Hypothalamus (tissue), 51 donors: ENCODE data around the gene SPP1.
A peak's percentile ranks its signal among the peaks of the same experiment; 100 is the strongest.
"Not testable (repeated sequence)": the region's sequence is repeated elsewhere in the genome, so short reads cannot be mapped to it uniquely, and the experiment has no call there.

Source experiments
- DNase-seq, 51 donors: peaks; one replicate each; lab custom pipeline; 2025; lab: John Stamatoyannopoulos, UW

The SPP1 gene

GRCh38 chr4:87985097-87985886, 9.8 kb downstream of the SPP1 start:
- peak in 44 of 51 donors; percentile 6 to 85 (median 56) for DNase-seq

- no peak for DNase-seq
These were observed 10.3 kb downstream of the SPP1 start for GRCh38 chr4:87985887-87986200.

- no peak for DNase-seq
These were observed 11.0 kb downstream of the SPP1 start for GRCh38 chr4:87986508-87986907.

GRCh38 chr4:87989765-87990164, 14.3 kb downstream of the SPP1 start:
- no peak for DNase-seq

- no peak for DNase-seq
These were observed 19.9 kb downstream of the SPP1 start for GRCh38 chr4:87995435-87995834.

GRCh38 chr4:87999191-87999691, 23.7 kb downstream of the SPP1 start:
- not testable (repeated sequence) for DNase-seq

- no peak for DNase-seq
These were observed 26.4 kb downstream of the SPP1 start for GRCh38 chr4:88001871-88002270.

GRCh38 chr4:88002786-88003185, 27.3 kb downstream of the SPP1 start:
- DNase-seq = no peak

GRCh38 chr4:88003261-88003660, 27.7 kb downstream of the SPP1 start:
- DNase-seq = no peak

- DNase-seq = no peak
These were observed 29.6 kb downstream of the SPP1 start for GRCh38 chr4:88005076-88005475.

GRCh38 chr4:88005946-88006345, 30.4 kb downstream of the SPP1 start:
- no peak for DNase-seq

GRCh38 chr4:88006956-88007303, 31.4 kb downstream of the SPP1 start:
- peak in 9 of 51 donors; percentile 22 to 76 (median 40) for DNase-seq

GRCh38 chr4:88007304-88008121, 32.0 kb downstream of the SPP1 start, which contains the start of gene PKD2:
PKD2 (plus strand) TSS chr4:88007635; CDS start chr4:88007734, 99 bp downstream.
- DNase-seq = peak in 50 of 51 donors; percentile 25 to 91 (median 74)

GRCh38 chr4:88008122-88008742, 32.7 kb downstream of the SPP1 start:
- DNase-seq = peak in 38 of 51 donors; percentile 8 to 64 (median 35)

GRCh38 chr4:88008743-88009171, 33.2 kb downstream of the SPP1 start:
- DNase-seq = peak in 1 of 51 donors; percentile 64

GRCh38 chr4:88009871-88010270, 34.4 kb downstream of the SPP1 start:
- DNase-seq = no peak

- no peak for DNase-seq
These were observed 35.5 kb downstream of the SPP1 start for GRCh38 chr4:88010966-88011365.

- no peak for DNase-seq
These were observed 37.1 kb downstream of the SPP1 start for GRCh38 chr4:88012647-88013046.

- DNase-seq = no peak
These were observed 38.9 kb downstream of the SPP1 start for GRCh38 chr4:88014386-88014905.

GRCh38 chr4:88015659-88016295, 40.3 kb downstream of the SPP1 start:
- no peak for DNase-seq
